HepG2 (cell line): Measurements from ENCODE around the gene PSMG3. TPM values are rescaled to one million over a fixed set of nuclear protein-coding genes. Genes with fewer than 3 reads are reported as not detected.

Experiments
- GATAD1 ChIP-seq: IDR thresholded peaks from 2 replicates; pipeline ENCODE4 v1.6.1; 2016; ENCODE audit warnings: missing genetic modification reagents, missing compliant biosample characterization
- HDAC6 ChIP-seq: fragments of 200-600 bp; sonication (generic); IDR thresholded peaks from 2 replicates; pipeline ENCODE4 v1.7.0; 2017; ENCODE audit warnings: mild to moderate bottlenecking, antibody characterized with exemption, low read length, low read depth
- HINFP ChIP-seq: sonication (generic); formaldehyde crosslinking; IDR thresholded peaks from 2 replicates; pipeline ENCODE4 v1.4.0; 2020; ENCODE audit warnings: low read depth, mild to moderate bottlenecking, missing genetic modification reagents
- MAF1 ChIP-seq: sonication (generic); formaldehyde crosslinking; IDR thresholded peaks from 2 replicates; pipeline ENCODE4 v1.5.0; 2020; ENCODE audit warnings: missing genetic modification reagents, borderline replicate concordance
- MZF1 ChIP-seq: sonication (generic); formaldehyde crosslinking; IDR thresholded peaks from 2 replicates; pipeline ENCODE4 v1.8.1; 2023; ENCODE audit warnings: mild to moderate bottlenecking, missing genetic modification reagents, borderline replicate concordance
- PRPF4 ChIP-seq: fragments of 200-400 bp; formaldehyde crosslinking; IDR thresholded peaks from 2 replicates; pipeline ENCODE4 v1.6.1; 2016; ENCODE audit warnings: low read length, low read depth; ENCODE audit not compliant: poor library complexity, severe bottlenecking
- SIX1 ChIP-seq: sonication (generic); formaldehyde crosslinking; IDR thresholded peaks from 2 replicates; pipeline ENCODE4 v1.4.0; 2020; ENCODE audit warnings: missing genetic modification reagents, borderline replicate concordance
- SMARCC2 ChIP-seq: fragments of 450-650 bp; IDR thresholded peaks from 2 replicates; pipeline ENCODE4 v1.6.1; 2017; ENCODE audit warnings: antibody characterized with exemption, mild to moderate bottlenecking
- TBX3 ChIP-seq: fragments of 450-650 bp; IDR thresholded peaks from 2 replicates; pipeline ENCODE4 v1.6.1; 2017; ENCODE audit warnings: antibody characterized with exemption, mild to moderate bottlenecking, inconsistent platforms, borderline replicate concordance
- ZNF142 ChIP-seq: sonication (generic); formaldehyde crosslinking; IDR thresholded peaks from 2 replicates; pipeline ENCODE4 v1.4.0; 2020; ENCODE audit warnings: missing genetic modification reagents
- ZNF18 ChIP-seq: sonication (generic); formaldehyde crosslinking; IDR thresholded peaks from 2 replicates; pipeline ENCODE4 v1.8.0; 2022; ENCODE audit warnings: mild to moderate bottlenecking, missing genetic modification reagents; ENCODE audit not compliant: insufficient replicate concordance
- ZNF276 ChIP-seq: sonication (generic); formaldehyde crosslinking; IDR thresholded peaks from 2 replicates; pipeline ENCODE4 v1.4.0; 2020; ENCODE audit warnings: mild to moderate bottlenecking, low read depth, missing genetic modification reagents
- ZNF331 ChIP-seq: sonication (generic); formaldehyde crosslinking; IDR thresholded peaks from 2 replicates; pipeline ENCODE4 v1.4.0; 2020; ENCODE audit warnings: missing genetic modification reagents
- ZNF546 ChIP-seq: sonication (generic); formaldehyde crosslinking; conservative IDR thresholded peaks from 2 replicates; pipeline ENCODE4 v1.8.1; 2023; ENCODE audit warnings: mild to moderate bottlenecking, missing genetic modification reagents
- ZNF570 ChIP-seq: sonication (generic); formaldehyde crosslinking; IDR thresholded peaks from 2 replicates; pipeline ENCODE4 v1.4.0; 2020; ENCODE audit warnings: mild to moderate bottlenecking, missing genetic modification reagents, borderline replicate concordance
- ZNF589 ChIP-seq: sonication (generic); formaldehyde crosslinking; conservative IDR thresholded peaks from 2 replicates; pipeline ENCODE4 v1.8.0; 2022; ENCODE audit warnings: mild to moderate bottlenecking, moderate library complexity, missing genetic modification reagents
- polyA plus RNA-seq, 8 experiments: library from polyadenylated mRNA; depleted of rRNA in 3 of 8; stranded (reverse) in 7 of 8; unstranded in 1 of 8; fragments of >200 nt; fragmentation: Illumina TruSeq in 4 of 8; extraction: Trizol in 4 of 8; gene quantifications; 2 replicates each; pipeline versions ENCODE4 v1.2.1 to v1.2.3, GENCODE V29; 2011 to 2016; ENCODE audit warnings: low read depth in 4 of 8, missing spikeins in 1 of 8, mixed read lengths in 1 of 8; ENCODE audit not compliant: insufficient read depth in 1 of 8
- total RNA-seq, 5 experiments: library from RNA; depleted of rRNA; stranded (reverse); fragments of >200 nt; fragmentation: Illumina TruSeq; extraction: Trizol; gene quantifications; 2 replicates each; pipeline ENCODE4 v1.2.3, GENCODE V29; 2016; ENCODE audit warnings: low read depth in 1 of 5

PSMG3 gene
- total and polyA plus RNA-seq, 2 of the 13 experiments (the other 11 are each of a cell fraction or from before 2014, with no cell fraction given) = 29.6 to 48.4 TPM

GRCh38 chr7:1555046-1555812 lies 14.6 kb downstream of the PSMG3 start (continued):
- TF ChIP-seq ZNF589 (peak; percentile 63; the same call in 1 of the 2 replicates), MAF1 (CRISPR knock-in tag) (no peak), SMARCC2 (no peak), TBX3 (no peak), PRPF4 (no peak), SIX1 (CRISPR knock-in tag) (no peak), ZNF546 (CRISPR knock-in tag) (no peak), HINFP (no peak), GATAD1 (no peak), ZNF18 (CRISPR knock-in tag) (no peak), ZNF276 (CRISPR knock-in tag) (no peak), ZNF142 (CRISPR knock-in tag) (no peak), MZF1 (CRISPR knock-in tag) (no peak), ZNF570 (CRISPR knock-in tag) (no peak), ZNF331 (CRISPR knock-in tag) (no peak), HDAC6 (no peak)
